GM19328 (cell line): ENCODE data around the gene SSBP3.
"Not testable (repeated sequence)": the region's sequence is repeated elsewhere in the genome, so short reads cannot be mapped to it uniquely, and the experiment has no call there.

Experiments
- ATAC-seq: cut with Tn5 transposase; IDR thresholded peaks from one replicate; pipeline ENCODE4 v1.9.1; 2021; ENCODE audit warnings: mild to moderate bottlenecking, moderate library complexity; ENCODE audit not compliant: unreplicated experiment

SSBP3 gene

DNA sequence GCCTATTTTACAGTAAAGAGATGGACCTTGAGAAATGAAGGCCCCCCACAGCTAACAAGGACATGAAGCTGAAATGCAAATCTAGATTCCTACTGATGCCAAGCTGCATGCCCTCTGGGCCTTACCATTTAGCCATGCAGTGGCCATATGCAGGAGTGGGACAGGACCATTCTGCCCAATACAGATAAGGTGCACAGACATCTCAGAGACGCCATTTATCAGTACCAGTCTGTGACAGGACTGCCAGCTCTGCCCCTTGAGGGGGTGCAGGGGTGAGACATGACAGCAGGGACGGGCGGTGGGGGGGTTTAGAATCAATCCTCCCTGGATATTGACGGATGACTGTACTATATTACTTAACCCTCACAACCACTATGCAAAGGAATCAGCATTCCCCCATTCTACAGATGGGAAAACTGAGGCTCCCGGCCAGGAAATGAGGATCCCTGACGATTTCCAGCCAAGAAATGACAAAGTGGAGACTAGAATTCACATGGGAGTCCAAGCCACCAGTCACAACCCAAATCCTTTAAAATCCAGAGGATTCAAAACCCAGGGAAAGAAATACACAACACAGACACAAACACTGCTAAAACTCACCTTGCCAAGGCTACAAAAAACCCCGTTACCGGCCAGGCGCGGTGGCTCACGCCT lies 10.8 kb downstream of the SSBP3 start:
- no peak for ATAC-seq

DNA sequence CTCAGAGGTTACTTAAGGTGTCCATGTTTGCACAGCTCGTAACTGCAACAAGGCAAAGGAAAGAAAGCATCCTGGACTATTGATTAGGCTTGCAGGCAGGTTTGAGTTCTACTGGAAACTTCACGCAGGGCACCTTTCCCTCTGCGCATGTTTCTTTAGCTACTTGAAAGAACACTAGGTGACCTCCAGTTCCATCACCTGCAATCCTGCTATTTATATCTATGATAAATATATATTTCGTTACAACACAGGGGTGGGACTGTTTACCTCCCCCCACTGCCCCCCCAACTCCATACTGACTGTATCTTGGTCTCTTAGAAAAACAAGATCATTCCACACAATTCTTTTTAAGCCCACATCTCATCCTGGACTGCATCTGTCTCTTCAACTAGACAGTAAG lies 12.1 kb downstream of the SSBP3 start:
- ATAC-seq, result no peak

DNA sequence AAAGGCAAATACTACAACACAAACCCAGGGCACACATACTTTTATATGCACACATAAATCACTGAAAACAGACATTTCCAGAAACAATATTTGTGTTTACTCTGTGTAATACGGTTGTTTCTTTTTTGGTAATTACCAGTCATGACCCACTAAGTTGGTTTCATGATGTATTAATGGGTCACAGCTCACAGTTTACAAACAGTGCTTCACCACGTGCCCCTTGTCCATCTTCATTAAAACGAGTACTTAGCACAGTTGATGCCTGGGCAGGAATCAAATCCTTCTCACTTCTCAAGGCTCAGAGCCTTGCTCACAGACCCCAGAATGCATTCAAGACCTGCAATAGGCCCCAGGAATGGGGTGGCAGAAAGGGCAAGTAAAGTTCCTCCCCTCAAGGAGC lies 13.8 kb downstream of the SSBP3 start:
- no peak for ATAC-seq

DNA sequence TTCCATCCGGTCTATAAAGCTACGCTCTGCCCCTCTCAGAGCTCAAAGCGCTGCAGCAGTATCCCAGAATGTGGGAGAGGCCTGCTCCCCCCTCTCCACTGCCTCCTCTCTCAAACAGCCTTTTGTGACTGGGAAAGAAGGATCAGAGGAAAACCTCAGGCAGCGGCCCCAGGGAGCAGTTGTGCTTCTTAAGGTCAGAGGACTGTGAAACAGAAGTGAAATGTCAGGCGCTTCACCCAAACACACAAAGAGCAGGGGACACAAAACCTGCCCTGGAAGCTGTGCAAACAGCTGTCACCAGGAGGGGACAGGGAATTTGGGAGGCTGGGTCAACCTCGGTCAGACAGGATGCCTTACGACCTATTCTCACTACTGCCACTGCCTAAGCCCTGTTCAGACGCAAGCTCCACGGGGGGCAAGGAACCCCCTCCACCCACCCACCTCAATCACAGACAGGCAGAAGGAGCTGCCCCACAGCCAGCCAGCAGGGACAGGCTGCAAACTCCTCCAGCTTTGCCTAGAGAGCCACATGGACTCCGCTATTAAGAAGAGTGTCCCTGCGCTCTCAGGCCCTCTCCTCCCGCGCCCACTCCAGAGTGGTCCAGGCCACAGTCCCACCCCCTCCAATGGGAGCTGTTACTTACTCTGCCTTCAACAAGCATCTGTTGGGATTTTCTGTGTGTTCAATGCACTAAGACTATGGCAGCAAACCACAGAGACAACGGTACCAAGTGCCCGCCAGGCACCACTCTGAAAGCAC lies 14.6 kb downstream of the SSBP3 start:
- no peak for ATAC-seq

DNA sequence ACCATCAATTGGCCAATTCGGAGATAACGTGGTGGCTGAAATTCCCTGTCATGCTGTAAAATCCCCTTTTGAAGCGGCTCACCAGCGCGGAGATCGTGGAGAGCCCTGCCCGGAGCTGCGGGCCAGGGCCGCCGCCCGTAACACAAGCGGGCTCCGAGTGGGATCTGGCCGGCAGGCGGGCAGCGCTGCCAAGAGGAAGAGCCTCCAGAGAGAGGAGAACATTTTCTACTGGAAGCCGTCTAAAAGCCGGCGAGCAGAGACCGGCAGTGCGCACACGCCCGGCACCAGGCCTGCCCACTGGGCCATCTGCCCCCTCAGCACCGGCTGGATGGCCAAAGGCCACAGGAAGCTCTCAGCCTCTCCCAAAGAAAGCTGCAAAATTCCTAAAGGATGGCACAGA lies 15.5 kb downstream of the SSBP3 start:
- no peak for ATAC-seq

DNA sequence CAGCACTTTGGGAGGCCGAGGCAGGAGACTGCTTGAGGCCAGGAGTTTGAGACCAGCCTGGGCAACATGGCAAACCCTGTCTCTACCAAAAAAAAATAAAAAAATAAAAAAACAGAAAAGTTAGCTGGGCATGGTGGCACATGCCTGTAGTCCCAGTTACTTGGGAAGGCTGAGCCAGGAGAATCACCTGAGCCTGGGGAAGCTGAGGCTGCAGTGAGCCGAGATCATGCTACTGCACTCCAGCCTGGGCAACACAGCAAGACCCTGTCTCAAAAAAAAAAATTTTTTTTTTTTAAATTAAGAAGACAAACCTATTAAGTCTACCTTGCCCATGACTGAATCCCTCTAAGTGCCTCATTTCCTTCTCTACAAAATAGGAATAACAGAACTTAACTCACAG lies 16.6 kb downstream of the SSBP3 start:
- not testable (repeated sequence) for ATAC-seq

DNA sequence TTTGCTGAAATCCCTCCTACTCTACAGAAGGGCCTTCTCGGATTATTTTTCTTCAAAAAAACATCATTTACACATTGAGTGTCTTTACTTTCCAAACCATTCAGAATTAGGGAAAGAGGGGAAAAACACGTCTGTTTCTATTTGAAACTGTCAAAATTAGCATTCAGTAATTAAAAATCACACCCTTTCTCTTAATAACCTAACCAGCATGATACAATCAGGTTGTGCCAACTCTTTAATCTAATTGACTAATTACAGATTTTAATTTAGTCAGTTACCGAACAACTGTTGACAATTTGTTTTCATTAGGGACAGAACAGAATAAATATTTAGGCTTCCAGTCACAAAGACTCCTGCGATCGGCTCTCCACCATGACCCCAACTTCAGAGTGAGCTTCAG lies 18.8 kb downstream of the SSBP3 start:
- no peak for ATAC-seq

DNA sequence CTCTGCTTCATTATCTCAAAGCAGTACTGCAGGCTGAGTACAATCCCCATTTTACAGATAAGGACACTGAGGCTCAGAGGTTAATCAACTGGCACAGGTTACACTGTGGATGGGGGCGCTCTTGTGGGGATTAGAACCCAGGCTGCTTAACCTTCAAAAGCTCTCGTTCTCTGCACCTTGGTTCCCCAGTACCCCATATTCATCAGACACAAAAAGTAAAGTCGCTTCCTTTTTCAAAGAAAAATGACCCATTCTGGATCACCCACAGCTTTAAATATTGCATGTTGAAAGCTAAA lies 20.5 kb downstream of the SSBP3 start:
- ATAC-seq, result no peak

DNA sequence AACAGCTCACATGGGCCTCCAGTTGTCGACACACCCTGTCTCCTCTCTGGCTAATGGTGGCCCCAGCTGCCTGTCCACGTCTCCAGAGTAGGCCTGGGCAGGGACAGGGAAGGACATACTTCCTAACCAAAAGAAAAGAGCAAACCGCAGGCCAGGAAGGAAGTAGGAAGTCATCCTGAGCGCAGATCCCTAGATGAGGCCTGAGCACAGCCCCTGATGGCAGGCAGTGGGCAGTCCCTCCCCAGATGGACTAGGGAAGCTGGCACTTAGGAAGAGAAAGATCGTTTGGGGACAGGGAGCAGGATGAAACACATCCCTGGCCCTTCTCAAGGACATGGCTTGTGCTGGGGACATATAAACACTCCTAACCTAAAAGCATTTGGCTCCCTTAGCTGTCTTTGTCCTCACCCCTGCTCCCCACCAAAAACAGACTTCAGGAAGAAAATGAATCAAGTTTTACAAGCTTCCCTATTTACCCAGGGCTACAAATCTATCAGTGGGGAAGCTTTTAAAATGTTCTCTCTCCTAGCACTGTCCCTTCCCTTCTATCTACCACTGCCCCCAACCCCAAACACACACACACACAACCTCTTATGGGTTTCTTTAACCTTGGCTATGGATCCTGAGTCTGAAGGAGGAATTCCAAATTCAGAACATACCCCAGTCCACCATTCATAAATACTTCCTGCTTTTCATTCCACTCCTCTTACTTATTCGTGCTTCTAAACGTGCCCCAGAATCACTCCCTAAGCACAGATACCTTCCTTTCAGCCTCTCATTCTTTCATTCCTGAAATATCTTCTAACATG lies 21.1 kb downstream of the SSBP3 start:
- no peak for ATAC-seq

DNA sequence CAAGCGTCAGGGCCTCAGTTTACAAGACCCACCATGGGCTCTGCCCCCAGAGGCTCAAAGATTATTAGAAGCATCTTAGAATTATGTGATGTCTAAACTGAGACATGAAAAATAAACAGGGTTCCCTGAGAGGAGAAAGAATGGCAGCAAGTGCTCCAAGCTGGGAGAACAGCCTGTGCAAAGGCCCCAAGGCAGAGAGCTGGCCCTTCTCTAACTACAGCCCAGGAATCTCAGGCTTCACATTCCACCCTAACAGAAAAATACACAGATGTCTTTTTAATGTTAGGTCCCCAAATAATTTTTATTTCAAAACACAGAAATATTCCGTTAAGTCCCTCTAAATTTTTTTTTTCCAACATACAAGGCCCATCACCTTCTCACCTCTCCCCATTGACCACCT lies 21.7 kb downstream of the SSBP3 start:
- no peak for ATAC-seq

DNA sequence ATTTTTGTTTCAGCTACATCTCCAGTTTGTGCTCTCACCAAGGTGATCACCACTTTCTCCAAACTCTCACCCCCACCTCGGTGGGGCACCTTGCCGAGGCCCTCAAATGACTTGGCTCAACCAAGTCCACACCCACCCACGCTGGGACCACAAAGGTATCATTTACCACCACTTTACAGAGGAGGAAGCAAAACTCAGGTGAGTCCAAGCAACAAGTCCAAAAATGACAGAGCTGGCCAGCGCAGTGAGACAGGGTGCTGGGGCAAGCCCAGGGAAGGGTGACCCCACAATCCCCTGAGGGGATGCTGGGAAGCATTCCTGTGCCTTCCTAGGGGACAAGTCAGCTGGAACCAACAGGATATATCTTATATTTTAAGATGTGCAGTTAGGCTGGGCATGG lies 24.7 kb downstream of the SSBP3 start:
- no peak for ATAC-seq

DNA sequence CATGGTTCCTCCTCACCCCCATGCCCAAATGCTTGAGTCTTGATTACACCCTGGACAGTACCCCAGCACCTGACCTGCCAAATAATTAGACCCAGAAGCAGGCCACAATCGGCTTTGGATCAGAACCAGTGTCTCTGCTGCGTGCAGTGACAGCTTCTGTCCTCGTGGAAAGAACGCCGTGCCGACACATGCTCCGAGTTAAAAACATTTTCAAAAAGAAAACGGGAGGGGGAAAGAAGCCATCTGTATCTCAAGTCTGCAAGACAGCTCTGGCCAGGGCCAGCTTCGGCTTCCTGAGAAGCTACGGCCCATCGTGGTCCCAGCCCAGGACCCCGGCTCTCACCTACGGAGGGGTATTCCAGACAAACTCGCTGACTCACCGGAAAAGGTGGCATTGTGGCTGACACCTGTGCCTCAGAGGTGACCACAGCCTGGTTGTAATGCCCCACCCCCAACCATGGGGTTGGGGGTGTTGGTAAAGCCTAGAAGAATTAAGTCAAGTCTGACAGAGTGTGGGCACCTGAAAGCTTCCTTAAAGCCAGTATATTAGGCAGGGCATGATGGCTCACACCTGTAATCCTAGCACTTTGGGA lies 25.8 kb downstream of the SSBP3 start:
- ATAC-seq, result no peak

DNA sequence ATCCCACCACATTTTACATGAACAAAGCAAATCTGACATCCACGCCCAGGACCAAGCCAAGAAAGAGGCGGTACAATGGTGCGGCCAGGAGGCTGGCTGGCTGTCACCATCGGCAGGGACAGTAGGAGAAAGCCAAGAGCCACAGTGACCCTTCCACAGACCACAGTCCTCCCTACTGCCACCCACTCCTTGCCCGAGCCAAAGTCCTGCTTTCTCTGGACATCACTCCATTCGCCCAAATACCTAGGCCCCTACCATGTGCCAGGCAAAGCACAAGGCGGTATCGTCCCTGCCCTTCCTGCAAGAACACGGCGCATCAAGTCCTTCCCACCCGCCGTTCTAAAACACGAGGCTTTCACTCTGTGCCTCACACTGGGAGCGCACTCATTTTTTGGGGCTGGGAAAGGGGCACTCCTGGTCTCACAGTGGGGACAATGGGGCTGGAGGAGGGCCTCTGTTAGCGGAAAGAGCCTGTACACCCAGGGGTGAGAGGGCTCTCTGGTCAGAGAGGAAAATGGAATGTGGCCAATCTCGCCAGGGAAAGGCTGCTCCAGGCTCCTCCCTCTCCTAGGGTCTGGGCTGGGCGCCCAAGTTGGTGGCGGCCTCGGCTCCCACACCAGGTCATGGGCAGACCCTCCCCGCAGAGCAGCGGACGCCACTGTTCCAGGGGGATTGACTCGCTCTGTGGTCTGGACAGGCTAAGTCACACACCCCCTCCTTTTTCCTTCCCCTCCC lies 26.5 kb downstream of the SSBP3 start:
- ATAC-seq, result no peak

DNA sequence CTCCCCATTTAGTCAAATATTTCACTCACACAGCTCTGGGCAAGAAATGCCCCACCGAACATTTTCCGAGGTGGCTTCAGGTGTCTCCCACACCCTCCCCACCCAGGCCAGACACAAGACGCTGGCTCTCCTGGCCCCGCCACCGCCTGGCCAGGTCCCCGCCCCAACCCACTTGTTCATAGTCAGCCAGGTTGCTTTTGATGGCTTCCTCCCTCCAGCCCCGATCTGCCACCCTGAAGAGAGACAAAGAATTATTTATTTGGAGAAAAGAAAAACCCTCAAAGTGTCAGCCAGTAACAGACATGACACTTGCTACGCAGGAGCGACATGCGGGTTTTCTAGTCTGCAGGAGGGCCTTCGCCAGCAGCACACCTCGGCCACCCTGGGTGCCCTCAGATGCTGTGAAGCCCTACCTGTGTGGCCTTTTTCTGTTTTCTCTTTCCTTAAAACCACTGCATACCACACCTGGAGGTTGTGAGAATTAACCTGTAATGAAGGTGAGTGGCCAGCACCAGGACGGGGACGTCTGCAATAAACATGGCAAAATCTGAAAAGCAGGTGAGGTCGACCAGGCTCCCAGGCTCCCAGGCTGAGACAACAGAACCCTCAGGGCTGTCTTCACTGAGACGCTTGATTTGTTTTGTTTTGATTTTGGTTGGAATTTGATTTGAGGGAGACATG lies 27.2 kb downstream of the SSBP3 start:
- no peak for ATAC-seq

DNA sequence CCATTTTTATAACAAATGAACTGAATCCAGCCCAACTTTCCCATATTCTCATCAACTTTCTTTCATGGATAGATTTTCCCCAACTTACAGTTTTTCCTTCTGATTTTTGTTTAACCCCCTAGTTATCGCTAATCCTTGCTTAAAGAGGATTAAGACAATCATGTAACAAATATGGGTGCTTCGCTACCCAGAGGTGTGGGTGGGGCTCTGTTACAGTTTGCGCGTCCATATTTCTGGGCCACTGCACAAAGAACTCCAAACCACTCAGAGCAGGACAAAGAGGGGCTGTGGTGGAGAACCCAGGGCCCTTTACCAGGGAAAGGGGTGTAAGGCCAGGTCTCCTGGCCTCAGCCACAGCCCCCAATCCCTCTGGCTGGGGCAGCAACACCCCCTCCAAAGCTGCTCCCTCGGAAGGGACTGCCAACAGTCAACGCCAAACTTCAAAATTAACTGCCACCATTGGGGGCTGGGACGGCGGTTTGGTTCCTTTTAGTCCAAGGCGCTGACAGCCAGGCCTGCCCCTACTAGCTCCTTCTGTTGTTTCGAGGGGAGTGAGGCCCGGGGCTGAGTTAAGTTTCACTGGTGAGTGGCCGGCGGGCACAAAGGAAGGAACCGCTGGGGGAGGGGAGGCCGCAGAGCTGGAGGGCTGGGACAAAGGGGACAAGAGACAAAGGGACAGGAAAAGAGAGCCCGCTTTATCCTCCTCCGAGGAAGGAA lies 27.9 kb downstream of the SSBP3 start:
- ATAC-seq, result no peak

DNA sequence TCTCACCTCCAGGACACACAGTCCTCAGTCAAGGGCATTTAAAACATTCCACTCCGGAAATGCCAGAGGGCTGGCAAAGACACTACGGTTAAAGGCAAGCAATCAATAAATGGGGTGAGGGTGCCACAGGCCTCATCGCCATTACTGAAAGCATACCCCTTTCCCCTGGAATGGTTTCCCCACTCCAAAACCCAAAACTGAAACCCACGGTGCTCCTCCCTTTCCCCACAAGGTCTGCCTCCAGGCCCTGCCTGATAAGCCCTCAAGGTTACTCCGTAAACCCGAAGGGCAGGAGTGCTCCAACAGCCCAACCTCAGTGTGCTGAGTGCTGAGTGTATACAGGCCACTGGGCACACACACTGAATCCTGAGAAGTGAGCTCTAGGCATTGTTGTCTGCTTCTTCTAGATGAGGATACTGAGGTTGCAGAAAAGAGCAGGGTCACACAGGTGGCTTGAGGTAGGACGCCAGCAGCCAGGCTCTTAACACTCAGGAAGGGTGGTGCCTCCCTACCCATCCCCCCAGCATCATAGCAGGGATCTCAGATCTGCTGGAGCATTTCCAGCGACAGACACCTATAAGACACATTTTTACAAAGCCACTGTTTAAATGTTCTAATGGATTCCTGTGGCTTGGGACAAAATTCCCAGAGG lies 29.0 kb downstream of the SSBP3 start:
- no peak for ATAC-seq

DNA sequence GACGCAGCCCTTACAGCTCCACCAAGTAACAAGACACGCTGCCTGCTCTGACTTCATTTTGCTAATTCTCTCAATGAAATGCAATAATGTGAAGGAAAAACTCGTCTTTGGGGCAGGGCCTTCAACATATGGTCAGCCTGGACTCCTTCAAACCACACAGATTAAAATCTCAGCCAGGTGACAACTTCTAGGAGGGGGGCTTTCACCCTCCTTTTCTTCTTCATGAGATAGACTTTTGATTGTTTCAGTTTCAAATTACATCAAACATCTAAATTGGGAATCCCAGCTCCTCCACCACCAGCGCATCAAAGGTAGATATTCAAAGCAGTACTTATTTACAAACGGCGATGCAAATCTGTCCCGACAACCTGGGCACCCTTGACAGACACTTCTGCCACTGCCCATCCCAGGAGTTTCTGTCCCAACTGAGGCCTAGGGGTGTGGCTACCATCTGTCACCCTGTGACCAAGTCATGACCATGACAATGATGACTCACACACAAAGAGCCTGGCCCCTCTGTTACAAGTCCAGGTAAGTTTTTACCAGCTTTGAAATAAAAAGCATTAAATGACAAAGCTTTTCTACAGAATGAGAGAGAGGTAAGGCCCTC lies 29.7 kb downstream of the SSBP3 start:
- ATAC-seq, result peak; percentile 65

DNA sequence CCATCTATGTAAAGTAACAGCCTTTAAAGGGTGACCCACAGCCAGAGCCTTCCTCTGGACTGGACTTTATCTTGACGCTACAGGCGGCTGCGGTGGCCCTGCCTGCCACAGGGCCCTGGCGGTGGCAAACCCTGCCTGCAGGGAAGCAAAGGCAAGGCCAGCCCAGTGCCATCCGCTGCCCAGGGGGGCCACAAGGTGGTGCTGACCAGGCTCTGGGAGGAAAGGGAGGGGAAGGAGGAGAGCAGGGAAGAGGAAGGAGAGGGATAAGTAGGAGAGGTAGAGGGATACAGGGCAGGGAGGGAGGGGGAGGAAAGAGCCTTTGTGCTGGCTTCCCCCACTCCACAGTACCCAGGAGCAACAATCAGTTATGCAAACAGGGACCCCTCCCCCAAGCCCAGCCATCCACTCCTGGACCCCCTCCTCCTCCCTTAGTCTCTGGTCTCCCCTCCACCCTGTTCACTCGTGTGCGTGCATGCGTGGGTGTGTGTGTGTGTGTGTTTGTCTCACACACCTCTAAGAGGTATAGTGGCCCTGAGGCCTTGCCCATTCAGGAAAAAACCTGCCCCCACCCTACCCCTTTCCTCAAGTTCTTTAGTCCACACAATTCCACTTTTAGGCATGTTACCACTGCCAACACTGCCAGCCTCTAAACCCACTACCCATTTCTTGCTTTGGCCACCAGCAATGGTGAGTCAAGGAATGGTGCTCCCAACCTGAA lies 30.3 kb downstream of the SSBP3 start:
- no peak for ATAC-seq
